HG02610 (cell line): ENCODE data around the gene SFXN3.
A peak's percentile ranks its signal among the peaks of the same experiment; 100 is the strongest.

Experiments used
- ATAC-seq: cut with Tn5 transposase; IDR thresholded peaks from one replicate; pipeline ENCODE4 v1.9.1; 2021; ENCODE audit warnings: mild to moderate bottlenecking, moderate library complexity; ENCODE audit not compliant: unreplicated experiment

Gene SFXN3

DNA sequence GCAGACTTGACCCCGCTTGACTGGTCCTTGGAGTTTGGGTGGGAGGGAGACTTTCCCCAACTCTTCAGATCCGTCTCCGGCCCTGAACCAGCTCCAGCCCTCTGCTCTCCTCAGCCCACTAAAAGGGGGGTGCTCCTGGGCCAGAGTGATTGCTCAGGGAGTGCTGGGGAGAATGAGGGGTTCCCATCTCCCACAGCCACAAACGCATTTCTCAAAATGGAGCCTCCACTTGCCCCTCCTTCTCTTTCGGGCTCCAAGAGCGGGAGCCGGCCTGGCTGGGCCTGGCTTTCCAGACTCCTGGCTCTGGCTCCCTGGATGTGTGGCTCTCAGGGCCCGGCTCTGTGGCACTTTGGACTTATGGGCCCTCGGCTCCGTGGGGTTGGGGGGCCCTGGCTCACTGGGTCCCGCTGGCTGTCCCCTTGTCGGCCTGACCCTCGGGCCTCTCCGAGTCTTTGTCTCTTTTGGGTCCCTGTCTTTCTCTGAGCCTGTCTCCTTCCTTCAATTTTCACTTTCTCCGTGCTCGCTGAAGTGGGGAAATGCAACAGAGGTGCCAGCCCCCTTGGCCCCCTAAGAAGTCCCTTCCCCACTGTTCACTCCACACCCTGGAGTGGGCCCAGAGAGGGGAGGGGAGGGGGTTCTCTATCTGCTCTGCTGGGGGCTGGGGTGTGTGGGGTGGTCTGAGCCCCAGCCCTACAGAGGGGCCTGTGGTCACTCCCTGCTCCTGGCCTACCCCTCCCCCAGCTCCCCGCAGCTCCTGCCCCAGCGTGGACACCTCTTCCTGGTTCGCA, 30.7 kb upstream of the SFXN3 start:
- no peak for ATAC-seq

DNA sequence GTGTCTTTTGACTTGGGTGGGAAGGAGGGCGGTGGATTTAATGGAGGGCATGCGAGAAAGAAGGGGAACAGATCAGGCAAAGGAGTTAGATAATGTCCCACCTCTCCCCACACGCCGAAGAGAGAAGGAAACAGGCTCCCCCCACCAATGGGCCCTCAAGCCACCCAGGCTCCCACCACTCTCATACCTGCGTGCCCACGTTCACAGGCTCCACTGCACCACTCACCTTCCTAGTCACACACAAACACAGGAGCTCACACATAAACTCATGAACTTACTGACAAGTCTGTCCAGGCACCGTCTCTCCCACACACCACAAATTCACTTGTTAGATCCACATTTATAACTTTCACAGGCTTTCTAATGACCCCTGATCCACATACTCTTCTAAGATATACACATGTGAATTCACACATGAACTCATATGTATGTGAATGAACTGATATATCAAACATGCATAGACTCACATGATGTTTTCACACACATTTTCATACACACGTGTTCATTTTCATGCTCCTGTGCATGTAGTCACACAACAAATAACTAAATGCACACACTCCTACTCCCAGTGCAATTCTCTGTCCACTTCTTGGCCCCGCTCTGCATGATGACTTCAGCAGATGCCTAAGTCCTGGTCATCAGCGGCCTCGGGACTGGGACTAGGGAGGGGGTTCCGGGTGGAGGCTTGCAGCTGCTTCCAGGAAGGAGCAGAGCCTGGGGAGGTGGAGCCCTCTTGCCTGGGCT, 29.9 kb upstream of the SFXN3 start:
- no peak for ATAC-seq

DNA sequence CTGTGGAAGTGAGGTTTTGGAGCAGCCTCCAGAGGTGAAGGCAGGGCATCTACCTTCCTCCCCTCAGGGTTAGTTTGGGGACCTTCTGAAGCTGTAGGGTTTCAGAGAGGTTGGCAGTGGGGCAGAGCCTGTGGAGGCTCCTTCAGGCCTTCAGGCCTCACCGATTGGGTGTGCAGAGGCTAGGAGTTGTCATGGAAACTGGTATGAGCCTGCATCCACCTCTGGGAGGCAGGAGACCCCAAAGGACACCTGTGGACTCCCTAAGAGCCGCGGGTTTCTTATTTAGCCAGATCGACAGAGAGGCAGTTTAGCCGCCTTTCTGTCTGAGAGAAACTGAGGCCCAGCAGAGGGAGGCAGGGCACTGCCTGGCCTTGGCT, 29.4 kb upstream of the SFXN3 start:
- ATAC-seq: no peak

DNA sequence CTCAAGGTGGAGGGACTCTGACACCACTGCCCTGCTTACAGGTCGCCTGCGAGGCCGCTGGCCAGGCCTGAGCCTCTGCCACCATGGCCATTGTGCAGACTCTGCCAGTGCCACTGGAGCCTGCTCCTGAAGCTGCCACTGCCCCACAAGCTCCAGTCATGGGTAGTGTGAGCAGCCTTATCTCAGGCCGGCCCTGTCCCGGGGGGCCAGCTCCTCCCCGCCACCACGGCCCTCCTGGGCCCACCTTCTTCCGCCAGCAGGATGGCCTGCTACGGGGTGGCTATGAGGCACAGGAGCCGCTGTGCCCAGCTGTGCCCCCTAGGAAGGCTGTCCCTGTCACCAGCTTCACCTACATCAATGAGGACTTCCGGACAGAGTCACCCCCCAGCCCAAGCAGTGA, 28.6 kb upstream of the SFXN3 start:
- ATAC-seq: no peak

DNA sequence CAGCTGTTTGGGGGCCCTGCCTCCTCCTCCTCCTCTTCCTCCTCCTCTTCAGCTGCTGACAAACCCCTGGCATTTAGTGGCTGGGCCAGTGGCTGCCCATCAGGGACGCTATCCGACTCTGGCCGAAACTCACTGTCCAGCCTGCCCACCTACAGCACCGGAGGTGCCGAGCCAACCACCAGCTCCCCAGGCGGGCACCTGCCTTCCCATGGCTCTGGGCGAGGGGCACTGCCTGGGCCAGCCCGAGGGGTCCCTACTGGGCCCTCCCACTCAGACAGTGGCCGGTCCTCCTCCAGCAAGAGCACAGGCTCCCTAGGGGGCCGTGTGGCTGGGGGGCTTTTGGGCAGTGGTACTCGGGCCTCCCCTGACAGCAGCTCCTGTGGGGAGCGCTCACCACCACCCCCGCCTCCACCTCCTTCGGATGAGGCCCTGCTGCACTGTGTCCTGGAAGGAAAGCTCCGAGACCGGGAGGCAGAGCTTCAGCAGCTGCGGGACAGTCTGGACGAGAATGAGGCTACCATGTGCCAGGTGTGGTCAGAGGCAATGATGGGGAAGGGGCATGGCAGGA, 27.3 kb upstream of the SFXN3 start:
- no peak for ATAC-seq

DNA sequence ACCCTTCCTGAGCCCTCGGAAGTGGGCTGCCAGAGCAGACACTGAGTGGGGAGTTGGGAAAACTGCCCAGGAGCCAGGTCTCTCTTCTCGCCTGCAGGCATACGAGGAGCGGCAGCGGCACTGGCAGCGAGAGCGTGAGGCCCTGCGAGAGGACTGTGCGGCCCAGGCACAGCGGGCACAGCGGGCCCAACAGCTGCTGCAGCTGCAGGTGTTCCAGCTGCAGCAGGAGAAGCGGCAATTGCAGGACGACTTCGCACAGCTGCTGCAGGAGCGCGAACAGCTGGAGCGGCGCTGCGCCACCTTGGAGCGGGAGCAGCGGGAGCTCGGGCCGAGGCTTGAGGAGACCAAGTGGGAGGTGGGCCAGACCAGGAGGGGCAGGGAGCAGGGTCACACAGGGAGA, 25.7 kb upstream of the SFXN3 start:
- no peak for ATAC-seq

DNA sequence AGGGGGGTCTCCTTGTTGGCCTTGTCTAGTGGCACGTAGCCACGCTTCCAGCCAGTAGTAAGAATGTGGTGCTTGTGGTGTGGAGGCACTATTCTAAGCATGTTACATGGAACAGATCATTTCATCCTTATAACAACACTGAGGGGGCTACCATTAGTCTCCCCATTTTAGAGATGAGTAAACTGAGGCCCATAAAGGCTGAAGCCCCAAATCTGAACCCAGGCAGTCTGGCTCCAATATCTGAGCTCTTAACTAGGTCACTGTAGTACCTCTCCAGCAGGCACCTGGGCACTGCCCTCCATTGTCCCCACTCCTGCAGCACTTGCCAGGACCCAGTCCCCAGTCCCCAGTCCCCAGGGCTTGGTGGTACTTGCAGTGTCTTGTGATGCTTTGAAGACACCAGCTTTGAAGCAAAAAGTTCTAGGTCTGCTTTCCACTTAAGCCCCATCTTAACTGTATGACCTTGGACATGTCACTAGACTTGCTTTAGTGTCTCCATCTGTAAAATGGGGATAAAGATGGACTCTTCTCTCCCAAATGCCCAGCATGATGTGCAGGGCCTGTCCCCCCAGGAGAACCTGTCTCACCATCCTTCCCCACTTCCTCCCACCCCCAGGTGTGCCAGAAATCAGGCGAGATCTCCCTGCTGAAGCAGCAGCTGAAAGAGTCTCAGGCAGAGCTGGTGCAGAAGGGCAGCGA, 25.0 kb upstream of the SFXN3 start:
- ATAC-seq: no peak

- ATAC-seq: no peak
Observed at GRCh38 chr10:101006593-101007098, 24.4 kb upstream of the SFXN3 start.

DNA sequence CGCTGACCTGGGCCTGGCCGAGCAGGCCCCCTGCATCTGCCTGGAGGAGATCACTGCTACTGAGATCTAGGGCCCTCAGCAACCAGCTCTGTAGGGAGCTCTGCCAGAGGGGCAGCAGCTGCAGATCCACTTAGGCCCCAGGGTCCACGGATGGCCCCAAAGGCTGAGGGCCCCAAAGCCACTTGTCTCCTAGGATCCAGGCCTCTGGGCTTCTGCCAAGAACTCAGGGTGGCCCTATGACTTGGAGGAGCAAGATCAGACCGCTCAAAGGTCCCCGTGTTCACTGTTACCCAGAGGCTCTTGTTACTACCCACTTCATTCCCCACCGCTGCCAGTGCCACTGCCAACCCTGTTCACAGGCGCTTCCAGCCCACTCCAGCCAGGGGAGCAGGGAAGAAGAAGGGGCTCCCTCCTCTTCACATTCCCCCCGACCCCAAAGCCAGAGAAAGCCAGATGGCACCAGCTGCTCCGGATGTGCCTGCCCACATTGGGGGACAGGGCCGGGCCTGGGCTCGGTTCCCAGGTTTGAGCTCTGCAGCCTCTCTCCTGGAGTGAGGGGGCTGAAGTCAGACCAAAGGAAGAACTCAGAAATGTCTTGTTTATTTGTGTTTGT, 23.8 kb upstream of the SFXN3 start:
- no peak for ATAC-seq

DNA sequence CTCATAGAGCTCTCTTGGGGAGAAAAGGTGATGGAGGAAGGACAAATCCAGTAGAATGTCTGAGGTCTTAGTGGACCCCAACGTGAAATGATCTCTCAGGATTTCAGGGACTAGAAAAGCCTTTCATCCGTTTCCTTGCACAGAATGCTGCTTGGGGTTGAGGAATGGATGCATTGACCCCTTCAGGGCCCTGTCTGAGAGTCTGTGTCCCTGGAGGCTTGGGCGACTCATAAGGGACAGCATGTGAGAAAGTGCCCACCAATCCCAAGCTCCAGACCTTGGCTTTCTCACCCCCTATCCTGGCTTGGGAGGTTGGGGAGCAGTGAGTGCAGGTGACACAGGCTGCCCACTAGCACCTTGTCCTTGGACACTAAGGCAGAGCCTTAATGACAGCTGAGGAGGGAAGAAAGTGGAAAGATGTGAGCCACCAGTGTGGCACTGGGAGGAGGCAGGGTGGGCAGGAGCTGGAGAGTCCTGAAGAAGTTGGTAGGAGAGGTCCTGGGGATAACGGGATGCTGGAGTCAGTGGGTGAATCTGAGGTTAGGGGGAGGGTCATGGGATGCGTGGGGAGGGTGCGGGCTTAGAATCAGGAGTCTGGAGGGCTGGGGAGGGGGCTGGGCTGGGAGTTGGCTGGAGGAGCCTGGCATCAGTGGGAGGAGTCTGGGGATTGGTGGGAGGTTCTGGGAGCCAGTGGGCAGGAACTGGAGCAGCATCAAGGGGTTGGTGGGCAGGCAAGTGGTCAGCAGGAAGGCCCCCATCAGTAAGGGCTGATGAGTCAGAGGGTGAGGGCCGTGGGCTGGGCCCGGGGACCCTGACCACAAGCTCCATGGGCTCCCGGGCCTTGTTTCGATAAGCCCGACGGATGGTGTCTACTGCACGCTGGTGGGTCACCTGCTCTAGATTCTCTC, 22.9 kb upstream of the SFXN3 start:
- ATAC-seq: no peak

GRCh38 chr10:101008823-101009423, 22.1 kb upstream of the SFXN3 start:
- ATAC-seq: no peak

DNA sequence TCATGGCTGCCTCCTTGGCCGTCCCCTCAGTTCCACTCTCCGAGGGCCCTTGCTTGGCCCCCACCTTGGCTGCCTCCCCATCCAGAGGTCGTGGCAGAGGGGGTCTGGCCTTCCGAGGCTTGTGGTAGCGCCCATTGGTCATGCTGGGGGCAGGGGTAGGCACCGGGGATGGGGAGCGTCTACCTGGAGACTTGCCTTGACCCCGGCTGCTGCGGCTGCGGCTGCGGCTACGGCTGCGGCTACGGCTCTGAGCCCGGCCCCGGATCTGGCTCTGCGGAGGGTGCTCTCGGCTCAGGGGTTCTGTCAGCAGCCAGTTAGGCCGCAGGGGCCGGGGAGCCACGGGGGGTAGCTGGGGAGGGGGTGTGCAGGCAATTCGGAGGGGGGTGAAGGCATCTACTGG, 20.7 kb upstream of the SFXN3 start:
- ATAC-seq: no peak

- ATAC-seq: no peak
Observed at GRCh38 chr10:101011517-101012423, 19.3 kb upstream of the SFXN3 start.

DNA sequence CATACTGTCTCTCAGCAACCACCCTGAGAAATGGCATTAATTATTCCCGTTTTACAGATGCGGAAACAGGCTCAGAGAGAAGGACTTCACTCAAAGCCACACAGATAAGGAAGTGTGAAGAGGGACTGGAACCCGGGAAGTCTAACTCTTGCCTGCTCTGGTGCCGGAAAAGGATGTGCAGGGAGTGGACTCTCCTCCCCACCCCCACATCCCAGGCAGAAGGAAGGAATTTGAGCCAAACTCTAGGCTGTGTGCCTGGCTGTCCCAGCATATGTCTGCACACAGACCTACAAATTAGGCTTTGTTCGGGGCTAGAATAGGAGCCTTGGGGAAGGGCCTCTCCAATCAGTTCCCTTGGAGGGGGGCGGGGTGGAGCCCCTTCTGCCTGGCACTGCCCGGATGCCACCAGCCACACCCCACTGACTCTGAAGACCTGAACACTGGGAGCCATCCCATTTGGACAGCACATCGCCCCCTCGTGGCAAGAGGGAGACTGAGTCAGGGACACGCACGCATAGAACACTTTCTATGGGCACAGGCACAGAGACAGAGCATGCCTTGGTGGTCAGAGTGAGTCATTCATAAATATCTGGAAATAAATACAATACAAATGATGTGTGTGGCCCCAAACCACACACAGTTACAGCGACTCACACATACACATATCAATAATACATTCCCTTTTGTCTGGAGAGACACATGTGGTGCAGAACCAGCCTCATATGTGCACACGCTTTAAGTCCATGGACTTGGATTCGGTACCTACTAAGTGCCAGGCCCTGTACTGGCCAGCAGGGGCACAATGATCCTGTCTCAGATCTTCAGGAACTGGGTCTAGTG, 18.3 kb upstream of the SFXN3 start:
- peak; percentile 66 for ATAC-seq

DNA sequence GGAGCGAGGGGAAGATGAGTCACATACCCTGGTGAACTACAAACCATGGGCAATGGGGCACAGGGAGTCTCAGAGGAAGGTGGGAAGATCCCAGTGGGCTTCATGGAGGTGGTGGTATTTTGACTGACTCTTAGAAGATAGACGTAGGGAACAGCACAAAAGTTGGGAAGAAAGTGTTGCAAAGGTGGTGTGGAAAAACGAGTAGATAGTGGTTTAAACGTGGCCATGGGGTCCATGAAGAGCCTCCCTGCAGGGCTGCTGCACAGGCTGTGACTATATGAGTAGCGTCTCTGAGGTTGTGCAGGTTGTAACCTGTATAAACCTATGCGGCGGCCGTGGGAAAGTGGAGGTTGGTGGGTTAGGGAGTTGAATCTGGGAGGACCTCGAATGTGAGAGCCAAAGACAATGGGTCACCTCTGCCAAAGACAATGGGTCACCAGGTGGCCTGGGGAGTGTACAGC, 17.6 kb upstream of the SFXN3 start:
- ATAC-seq: no peak

- ATAC-seq: no peak
Observed at GRCh38 chr10:101014230-101014884, 16.7 kb upstream of the SFXN3 start.
